ENCODE data around the gene UGT1A3. TPM values are rescaled to one million over a fixed set of nuclear protein-coding genes. Genes with fewer than 3 reads are reported as not detected.
A peak's percentile ranks its signal among the peaks of the same experiment; 100 is the strongest.

The UGT1A3 gene
- total RNA-seq, 1 experiment from 2014 or later = not detected

DNA sequence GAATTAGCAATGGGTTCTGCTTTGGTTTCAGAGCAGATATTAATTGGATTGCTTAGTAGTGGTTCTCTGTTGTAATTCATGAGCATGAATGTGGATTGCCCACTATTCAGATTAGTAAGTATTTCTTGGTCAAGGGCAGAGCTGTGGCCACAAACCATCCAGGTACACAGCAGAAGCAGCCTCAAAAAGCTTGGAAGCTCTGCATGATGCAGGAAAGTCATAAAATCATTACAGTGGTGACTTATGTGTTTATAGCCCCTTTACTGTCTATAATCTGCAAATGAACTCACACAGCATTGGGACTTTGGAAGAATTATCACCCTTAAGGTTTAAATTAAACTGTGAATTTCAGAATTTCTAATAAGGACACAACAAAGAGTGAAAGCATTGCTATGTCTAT lies 29.3 kb downstream of the UGT1A3 start:
- no peak for DNase-seq (ENCODE audit: low read depth)

- no peak for DNase-seq (ENCODE audit: low read depth)
Observed at GRCh38 chr2:233758849-233759248, 30.0 kb downstream of the UGT1A3 start.

- DNase-seq (ENCODE audit: low read depth) = no peak
Observed at GRCh38 chr2:233760043-233760442, 31.2 kb downstream of the UGT1A3 start, which contains the start of gene UGT1A1. Gene UGT1A1 (plus strand): TSS chr2:233760270. CDS start chr2:233760288, 18 bp downstream.

DNA sequence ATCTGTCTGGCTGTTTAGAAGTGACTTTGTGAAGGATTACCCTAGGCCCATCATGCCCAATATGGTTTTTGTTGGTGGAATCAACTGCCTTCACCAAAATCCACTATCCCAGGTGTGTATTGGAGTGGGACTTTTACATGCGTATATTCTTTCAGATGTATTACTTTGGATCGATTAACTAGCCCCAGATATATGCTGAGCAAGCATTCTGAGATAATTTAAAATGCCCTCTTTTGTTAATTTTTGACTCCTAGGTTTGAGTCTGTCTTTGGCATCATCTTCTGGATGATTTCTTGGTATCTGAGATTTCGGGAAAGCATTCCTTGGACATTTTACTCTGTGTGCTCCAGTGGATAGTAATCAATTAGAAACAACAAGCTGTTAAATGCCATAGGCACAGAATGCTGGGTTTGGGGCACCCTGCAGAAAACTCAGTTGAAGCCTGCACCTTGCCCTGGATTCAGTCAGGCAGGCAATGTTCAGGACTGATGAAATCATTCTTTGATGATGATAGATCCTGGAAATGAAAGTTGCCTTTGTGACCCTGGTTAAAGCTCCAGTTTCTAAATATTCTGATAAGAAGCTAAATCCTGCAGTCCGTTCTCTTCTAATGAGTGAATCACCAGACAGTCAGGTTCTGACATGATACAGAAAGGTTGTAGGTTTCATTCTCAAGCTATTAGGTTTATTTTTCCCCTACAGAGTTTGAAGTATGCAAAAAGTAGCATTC lies 32.4 kb downstream of the UGT1A3 start:
- DNase-seq (ENCODE audit: low read depth) = peak; percentile 57

- peak; percentile 92 for DNase-seq (ENCODE audit: low read depth)
Observed at GRCh38 chr2:233764264-233764663, 35.4 kb downstream of the UGT1A3 start.

GRCh38 chr2:233764761-233765160 lies 35.9 kb downstream of the UGT1A3 start:
- DNase-seq (ENCODE audit: low read depth) = peak; percentile 52

GRCh38 chr2:233766416-233766815 lies 37.6 kb downstream of the UGT1A3 start:
- no peak for DNase-seq (ENCODE audit: low read depth)

- no peak for DNase-seq (ENCODE audit: low read depth)
Observed at GRCh38 chr2:233768076-233768475, 39.2 kb downstream of the UGT1A3 start.

DNA sequence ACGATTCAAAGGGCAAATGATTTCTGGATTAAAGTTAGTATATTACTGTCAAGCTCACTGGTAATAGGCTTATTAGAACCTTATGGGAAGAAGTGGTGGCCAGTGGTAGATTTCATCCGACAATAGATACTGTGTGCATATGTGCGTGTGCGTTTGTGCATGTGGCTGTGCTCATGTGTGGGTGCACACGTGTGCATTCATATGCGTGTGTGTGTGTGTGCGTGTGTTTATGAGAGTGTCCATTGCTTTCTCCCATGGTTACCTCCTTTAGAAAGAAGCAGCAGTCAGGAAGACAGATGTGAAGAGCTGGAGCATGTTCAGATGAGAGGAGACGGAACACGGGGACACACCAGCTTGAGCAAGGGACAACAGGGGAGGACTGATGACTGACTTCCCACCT lies 40.4 kb downstream of the UGT1A3 start:
- DNase-seq (ENCODE audit: low read depth) = no peak

GRCh38 chr2:233772153-233772552 lies 43.3 kb downstream of the UGT1A3 start:
- DNase-seq (ENCODE audit: low read depth) = no peak

- DNase-seq (ENCODE audit: low read depth) = peak; percentile 17
Observed at GRCh38 chr2:233772583-233772982, 43.7 kb downstream of the UGT1A3 start.

- DNase-seq (ENCODE audit: low read depth) = no peak
Observed at GRCh38 chr2:233773854-233774253, 45.0 kb downstream of the UGT1A3 start.

GRCh38 chr2:233775414-233775813 lies 46.6 kb downstream of the UGT1A3 start:
- no peak for DNase-seq (ENCODE audit: low read depth)

DNA sequence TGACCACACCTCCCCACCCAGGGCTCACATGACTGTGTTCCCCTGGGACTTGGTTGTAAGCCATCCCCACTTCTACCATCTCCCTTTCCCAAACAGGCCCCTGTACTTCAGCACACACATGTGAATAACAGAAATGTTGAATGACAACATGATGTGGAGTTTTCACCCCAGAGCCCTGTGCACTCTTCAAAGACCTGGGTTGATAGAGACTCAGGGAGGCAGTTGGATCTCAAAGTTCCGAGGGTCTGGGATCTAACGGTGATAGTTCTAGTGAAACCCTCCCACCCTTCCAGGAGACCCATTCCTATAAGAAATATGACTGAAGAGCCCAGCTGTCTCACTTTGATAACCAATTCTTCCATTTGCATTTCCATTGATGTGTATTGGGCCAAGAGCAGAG lies 49.2 kb downstream of the UGT1A3 start, which contains the start of gene MROH2A:
Gene MROH2A, plus strand, starts transcription at position 301 of the 400 bp plus-strand sequence. CDS start 1,029 bp downstream, outside the sequence.
- no peak for DNase-seq (ENCODE audit: low read depth)

DNA sequence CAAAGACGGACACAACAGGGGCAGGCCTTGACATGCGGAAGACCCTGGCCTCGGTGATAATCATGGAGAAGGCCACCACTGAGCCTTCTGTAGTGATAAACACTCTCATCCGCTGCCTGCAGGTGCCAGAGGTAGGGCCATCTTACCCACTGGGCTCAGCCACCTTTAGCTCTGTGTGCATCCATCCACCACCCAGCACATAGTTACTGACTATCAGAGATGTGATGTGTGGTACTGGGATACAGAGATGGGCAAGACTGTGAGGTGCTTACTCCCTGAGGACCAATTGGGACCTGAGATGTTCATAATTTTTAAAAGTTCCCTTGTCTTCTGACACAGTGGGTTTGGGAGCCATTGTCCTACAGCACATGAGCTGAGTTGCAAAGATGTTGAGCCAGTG lies 50.9 kb downstream of the UGT1A3 start:
- DNase-seq (ENCODE audit: low read depth) = no peak

DNA sequence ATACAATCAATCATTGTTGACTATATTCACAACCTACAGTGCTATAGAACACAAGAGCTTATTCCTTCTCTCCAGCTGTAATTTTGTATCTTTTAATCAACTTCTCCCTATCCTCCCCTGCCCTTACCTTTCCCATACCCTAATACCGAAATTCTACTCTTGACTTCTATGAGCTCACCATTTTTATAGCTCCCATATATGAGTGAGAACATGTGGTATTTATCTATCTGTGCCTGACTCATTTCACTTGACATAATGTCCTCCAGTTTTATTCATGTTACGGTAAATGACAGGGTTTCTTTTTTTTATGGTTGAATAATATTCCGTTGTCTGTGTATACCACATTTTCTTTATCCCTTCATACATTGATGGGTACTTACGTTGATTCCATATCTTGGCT lies 51.9 kb downstream of the UGT1A3 start:
- peak; percentile 15 for DNase-seq (ENCODE audit: low read depth)

- DNase-seq (ENCODE audit: low read depth) = no peak
Observed at GRCh38 chr2:233789554-233789953, 60.7 kb downstream of the UGT1A3 start.

- DNase-seq (ENCODE audit: low read depth) = no peak
Observed at GRCh38 chr2:233791151-233791882, 62.5 kb downstream of the UGT1A3 start.

DNA sequence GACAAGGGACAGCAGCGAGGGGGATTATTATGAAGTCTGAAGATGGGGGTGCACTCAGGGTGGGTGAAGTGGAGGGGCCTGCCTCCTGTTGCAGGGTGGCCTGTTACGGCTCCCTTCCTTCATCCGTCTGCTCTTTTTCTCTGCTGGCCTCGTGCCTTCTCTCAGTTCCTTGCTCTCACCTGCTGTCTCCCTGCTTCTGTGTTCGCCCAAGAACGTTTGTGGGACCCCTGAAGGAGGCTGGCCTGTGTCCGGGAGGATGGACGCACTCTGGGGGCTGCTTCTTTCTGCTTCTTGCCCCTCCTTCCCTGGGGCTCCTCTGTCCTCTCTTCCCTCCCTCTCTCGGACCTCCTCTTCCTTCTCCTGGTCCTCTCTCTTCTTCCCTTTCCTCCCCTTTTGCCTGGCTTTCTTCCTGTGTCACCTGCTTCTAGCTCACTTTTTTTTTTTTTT lies 63.1 kb downstream of the UGT1A3 start:
- no peak for DNase-seq (ENCODE audit: low read depth)

DNA sequence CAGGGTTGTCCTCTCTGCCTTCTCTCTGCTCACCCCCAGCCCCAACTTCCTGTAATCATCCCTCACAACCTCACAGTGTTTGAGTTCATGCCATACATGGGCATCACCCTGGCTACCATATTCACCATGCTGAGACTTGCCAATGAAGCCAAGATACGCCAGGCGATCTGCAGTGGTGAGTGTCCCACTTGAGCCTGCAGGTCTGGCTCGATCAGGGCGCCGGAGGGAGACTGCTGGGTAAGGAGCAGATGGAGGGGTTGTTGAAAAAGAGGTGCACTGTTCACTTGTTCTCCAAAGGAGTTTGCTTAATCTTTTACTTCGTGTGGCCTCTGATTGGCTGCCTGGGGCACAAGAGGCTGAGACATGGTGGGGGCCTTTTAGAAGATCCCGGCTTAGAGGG lies 63.9 kb downstream of the UGT1A3 start:
- DNase-seq (ENCODE audit: low read depth) = no peak

- DNase-seq (ENCODE audit: low read depth) = no peak
Observed at GRCh38 chr2:233793465-233794127, 64.8 kb downstream of the UGT1A3 start.

GRCh38 chr2:233794128-233794658 lies 65.4 kb downstream of the UGT1A3 start:
- DNase-seq (ENCODE audit: low read depth) = no peak
